HTR-8/SVneo (cell line): Measurements from ENCODE around the gene COL6A3.

Experiments used
- DNase-seq: peaks from one replicate; pipeline ENCODE4 v3.0.0; 2011; ENCODE audit warnings: low spot score, mixed read lengths; ENCODE audit not compliant: insufficient read length
- FAIRE-seq: peaks from 2 replicates; lab custom pipeline; 2011; peaks lifted over from hg19 to GRCh38; lab: Jason Lieb, UNC

Gene COL6A3

DNA sequence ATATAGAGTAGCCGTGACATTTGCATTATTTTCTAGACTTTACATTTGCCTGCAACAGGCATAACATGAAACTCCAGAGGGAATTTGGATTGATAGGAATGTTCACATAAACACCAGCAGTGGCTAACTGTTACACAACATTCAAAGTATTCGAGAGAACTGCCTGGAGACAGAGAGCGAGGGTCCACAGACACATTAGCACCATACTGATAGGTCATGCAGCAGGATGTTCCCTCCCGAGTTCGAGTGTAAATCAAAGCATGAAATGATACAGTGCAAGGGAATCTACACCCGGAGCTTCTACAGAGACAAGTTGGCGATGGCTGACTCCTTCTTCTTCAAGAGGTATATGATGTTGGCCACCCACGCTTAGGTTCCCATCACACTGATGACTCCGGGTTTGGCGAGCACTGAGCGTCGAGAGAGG lies 89.5 kb downstream of the COL6A3 start:
- DNase-seq (no peak), FAIRE-seq (no peak)

DNA sequence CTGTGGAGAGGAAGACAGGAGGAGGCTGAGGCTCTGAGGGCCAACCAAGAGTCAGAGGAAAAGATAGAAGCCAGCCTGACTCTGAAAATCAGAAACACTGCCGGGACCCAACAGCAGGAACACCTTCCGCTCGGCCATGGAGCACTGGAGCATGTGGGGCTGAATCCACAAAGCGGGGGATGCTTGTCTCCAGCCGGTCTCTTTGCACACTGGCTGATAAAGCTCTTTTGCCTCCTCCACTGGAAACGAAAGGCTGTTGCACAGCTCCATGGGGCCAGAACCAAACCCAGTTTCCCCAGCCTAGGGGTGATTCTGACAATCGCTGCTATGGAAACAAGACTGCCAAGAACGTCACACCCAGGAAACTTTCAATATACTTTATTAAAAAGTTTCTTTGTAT lies 90.3 kb downstream of the COL6A3 start:
- no peak for FAIRE-seq
- DNase-seq: no peak

DNA sequence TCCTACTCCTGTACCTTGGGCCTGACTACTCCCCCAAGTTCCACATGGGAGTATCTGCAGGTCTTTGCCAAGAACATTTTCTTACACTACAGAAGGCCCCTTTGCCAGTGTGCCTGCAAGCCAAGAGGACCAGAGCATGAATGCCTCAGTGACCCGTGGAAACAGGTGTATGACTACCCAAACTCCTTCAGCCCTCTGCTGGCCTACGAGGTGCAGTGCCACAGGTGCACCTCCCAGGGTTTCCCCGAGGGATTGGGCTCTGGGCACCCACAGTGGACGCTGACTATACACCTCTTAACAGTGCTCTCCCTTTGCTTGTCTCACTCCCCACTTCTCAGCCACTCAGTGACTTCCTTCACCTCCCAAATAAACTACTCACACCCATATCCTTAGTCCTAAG lies 91.4 kb downstream of the COL6A3 start:
- FAIRE-seq (no peak), DNase-seq (no peak)

DNA sequence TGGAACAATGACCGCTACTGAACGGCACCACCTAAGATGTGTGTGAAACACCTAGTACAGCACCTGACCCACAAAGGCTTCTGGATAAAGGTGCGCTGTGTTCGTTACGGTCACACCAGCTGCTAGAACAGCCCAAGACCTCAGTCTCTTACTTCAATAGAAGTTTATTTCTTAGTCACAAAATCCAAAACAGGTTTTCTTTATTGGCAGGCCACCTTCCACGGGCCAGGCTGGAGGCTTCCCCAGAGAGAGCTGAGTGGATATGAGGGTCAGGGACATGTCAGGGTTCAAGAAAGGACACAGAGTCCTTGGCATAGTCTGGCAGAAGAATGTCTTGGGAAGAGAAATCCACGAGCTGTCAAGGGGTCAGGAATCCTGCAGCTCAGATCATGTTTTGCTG lies 92.2 kb downstream of the COL6A3 start:
- no peak for DNase-seq
- FAIRE-seq: no peak

DNA sequence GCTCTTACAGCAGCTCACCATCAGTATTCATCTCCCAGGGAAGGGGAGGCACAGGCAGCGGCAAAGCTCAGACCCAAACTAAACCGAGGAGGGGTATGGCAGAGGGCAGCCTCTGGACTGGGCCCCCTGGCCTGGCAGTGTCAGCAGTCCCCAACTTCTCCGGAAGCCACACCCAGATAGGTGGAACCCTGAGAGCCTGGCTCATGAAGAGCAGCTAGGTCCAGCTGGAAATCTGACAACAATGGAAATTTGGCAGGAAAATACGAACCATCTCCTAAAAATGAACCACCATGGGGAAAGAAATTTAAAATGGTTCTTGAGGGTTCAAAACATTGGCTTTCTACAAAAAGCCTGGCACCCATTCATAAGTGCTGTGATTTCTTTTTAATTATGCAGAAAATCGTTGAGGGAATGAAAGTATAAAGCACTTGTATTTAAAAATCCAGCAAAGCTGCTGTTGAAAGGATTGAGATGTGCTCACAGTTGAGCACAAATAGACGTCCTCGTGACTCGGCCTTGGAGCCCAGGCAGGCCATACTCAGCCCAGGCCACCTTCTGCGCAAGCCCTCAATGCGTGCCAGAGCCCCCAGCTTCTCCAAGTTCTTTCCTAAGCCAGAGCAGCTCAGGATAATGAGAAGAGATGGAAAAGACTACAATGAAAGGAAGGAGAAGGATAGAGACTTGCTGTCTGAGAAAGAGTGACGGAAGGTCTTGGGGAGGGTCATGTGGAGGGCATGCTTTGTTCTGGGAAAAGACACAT lies 93.0 kb downstream of the COL6A3 start:
- no peak for DNase-seq
- no peak for FAIRE-seq

DNA sequence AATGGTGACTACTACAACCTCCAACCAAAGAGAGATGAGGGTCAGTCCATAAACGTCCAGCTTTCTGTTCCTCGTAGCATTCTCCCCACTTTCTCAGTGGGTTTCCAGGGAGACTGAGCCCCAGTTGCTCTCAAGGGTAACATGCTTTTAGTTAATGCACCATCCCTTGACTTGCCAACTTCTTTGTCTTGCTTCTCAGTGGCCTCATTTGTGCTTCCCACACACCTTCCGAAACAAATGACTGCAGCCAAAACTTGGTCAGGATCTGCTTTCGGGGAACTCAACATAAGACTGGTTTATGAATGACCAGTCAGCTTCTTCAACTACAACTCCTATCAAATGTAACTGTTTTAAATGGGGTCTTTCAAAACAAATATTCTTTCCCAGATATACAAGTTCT lies 94.1 kb downstream of the COL6A3 start:
- DNase-seq (no peak), FAIRE-seq (no peak)

DNA sequence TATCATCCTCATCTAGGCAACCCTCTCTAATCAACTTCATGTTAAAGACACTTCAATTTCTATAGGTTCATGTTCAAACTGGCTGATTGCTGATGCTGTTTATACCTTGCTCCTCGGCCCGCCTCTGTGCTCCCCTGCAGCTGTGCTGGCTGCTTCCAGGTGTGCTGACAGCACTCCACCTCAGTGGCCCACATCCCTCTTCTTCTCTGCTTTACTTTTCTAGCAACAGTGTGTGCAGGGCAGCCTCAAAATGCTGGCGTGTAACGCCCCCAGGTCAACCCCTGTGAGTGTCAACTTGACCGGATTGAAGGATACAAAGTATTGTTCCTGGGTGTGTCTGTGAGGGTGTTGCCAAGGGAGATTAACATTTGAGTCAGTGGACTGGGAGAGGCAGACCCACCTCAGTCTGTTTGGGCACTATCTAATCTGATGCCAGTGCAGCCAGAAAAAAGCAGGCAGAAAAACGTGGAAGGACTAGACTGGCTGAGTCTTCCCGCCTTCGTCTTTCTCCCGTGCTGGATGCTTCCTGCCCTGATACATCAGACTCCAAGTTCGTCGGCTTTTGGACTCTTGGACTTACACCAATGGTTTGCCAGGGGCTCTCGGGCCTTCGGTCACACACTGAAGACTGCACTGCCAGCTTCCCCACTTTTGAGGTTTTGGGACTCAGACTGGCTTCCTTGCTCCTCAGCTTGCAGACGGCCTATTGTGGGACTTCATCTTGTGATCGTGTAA lies 94.7 kb downstream of the COL6A3 start:
- FAIRE-seq: no peak

DNA sequence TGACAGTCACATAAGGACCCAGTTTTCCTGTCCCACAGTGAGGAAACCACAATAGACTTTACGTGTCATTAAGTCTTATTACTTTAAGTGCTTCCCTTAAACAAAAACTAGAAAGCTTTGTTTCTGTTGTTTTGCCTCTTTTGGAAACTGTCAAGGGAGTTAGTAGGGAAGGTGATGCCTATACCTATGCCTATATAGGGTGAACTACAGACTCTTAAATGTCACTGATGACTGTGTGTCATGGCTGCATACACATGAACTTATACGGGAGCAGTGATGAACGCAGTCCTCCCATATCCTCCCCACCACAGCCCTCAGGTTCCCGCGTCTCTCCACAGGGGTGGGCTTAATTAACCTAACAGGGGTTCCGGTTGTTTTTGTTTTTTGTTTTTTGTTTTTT lies 97.6 kb downstream of the COL6A3 start:
- no peak for FAIRE-seq

More for the DNA sequence above, 94.7 kb downstream of the COL6A3 start:
- no peak for DNase-seq

DNA sequence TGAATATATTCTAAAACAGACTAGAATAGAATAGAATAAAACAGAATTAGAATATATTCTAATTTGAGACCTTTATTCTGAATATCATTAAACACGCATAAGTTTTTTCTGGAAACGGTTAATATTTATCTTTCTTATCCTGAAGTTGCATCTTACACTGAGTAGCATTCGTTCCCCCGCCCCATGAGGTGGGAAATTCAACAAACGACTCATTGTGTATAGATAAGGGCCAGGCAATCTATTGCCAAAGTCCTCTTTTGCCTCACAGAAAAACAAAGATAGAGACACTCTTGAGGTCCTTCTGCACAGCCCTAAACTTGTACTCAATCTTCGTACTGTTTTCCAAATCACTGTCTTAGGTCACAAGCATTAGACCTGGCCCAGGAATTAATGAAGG lies 98.1 kb downstream of the COL6A3 start:
- DNase-seq (no peak), FAIRE-seq (no peak)

More for the DNA sequence above, 97.6 kb downstream of the COL6A3 start:
- no peak for DNase-seq

DNA sequence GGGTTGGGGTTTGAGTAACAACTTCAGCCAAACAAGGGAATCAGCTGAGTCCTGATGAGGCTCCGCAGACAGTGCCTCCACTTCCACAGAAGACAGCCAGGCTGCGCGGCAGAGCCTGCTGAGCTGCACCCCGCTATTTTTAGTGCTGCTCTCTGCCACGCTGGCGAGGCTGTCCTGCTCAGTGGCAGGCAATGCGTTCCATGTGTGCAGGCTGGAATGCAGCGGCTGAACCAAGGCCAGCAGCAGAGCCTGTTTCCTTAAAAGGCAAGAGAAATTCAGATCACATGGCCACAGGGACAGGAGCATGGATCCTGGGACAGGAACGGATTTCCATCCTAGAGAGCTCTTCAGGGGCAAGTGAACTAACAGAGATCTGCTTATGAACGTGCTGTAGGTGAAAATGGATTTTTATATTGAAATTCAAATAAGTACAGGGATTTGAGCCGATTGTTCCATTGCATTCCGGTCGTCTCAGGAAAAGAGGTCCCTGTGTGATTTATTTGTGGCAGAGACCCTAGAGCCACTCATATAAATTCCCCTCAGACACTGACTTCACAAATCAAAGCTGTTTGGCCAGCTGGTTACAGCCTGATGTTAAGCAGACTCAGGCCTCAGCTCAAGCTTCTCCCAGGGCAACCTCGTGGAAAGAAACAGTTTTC lies 98.7 kb downstream of the COL6A3 start:
- DNase-seq (no peak), FAIRE-seq (no peak)

DNA sequence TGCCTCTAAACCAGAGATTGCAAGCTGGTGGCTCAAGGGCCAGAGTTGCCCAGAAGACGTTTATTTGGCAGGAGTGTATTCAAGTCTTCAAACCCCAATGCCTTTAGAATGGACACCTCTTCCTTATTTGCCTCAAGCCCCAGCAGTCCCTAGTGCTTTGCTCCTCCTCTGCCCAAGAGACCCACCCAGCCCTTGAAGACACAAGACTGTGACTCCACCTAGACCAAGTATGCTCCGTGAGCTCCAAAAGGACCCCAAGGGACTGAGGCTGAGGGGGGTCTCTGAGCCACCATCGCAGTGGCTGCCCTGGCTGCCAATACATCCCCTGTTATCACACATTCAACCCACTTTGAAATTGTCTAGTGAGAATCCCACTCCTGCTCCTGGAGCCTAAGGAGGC lies 99.3 kb downstream of the COL6A3 start:
- DNase-seq (no peak), FAIRE-seq (no peak)

DNA sequence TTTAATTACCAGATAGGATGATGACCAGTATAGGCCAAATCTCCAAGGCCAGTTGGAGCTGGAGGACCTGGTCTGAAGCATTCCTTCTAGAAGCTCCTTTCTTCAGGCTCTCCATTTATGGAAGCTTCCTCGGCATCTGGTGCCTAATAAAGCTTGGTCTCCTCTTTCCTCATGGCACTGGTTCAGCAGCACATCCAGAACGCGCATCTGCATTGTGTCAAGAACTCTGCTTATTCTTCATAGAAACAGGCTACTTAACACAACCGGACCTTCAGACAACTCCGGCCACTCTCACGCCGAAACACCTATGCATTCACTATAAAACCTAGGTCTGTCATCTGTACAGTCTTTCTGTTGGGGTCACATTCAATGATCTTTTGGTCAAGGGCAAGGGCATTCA lies 99.8 kb downstream of the COL6A3 start:
- DNase-seq (no peak), FAIRE-seq (no peak)

DNA sequence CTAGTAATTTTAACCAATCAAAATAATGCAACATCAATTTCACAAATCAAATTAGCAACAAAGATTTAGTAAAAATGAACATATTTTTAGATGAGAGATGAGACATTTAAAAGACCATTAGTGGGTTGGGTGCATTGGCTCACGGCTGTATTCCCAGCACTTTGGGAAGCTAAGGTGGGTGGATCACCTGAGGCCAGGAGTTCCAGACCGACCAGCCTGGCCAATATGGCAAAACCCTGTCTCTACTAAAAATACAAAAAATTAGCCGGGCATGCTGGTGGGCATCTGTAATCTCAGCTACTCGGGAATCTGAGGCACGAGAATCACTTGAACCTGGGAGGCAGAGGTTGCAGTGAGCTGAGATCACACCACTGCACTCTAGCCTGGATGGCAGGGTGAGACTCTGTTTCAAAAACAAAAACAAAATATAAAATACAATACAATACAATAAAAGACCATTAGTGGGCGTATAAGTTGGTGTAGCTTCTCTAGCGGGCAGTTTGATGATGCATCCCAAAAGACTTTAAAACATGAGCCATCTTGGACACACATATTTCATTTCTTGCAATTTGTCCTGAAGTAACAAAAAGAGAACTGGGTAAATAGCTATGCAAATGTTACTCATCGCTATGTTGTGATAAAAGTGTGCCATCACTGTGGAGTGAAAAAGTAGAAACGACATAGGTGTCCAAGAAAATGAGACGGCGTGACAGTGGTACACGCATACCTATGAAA lies 101.8 kb downstream of the COL6A3 start:
- peak; percentile 27 for DNase-seq

DNA sequence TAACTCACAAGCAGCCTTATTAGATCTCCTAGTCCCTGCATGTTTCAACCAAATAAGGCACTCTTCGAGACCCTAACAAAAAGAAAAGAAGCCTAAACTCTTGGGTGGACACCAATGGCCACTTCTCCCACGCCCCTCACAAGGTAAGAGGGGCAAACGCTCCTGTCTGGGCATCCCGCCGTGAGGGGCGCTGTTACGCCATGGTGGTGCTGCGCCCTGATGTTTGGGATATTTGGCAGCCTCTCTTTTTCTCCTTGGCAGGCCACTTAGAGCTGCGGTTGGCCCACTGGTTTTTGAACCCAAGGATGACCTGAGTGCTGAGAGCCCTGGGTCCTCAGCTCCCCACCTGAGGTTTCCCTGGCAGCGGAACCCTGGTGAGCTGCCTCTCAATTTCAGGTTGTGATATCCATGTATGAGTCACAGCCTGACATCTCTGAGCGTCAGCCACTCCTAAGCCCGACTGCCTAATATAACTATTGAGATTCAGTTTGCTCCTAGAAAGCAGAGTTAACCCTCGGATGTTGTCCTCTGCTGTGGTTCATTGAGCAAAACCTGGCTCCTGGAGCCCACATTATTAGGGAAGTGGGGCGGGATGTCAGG lies 103.3 kb downstream of the COL6A3 start:
- no peak for FAIRE-seq

More for the DNA sequence above, 101.8 kb downstream of the COL6A3 start:
- FAIRE-seq: no peak

DNA sequence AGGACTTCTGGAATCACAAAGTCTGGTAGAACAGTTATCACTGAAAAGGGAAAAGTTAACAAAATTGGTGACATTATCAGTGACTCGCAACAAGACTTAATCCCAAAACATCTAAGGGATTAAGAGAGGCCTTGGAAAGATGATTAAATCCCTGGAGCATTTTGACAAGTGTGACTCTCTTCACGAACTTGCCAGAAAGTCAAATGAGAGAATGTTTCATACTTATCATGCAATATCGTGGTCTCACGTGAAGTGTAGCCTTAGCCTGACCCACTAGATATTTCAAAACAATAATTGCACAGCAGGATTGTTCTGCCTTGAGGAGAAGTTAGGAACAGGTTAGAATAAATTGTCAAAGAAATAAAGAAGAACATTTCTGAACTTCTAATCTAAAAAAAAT lies 104.5 kb downstream of the COL6A3 start:
- no peak for FAIRE-seq
- no peak for DNase-seq

More for the DNA sequence above, 103.3 kb downstream of the COL6A3 start:
- DNase-seq: no peak

DNA sequence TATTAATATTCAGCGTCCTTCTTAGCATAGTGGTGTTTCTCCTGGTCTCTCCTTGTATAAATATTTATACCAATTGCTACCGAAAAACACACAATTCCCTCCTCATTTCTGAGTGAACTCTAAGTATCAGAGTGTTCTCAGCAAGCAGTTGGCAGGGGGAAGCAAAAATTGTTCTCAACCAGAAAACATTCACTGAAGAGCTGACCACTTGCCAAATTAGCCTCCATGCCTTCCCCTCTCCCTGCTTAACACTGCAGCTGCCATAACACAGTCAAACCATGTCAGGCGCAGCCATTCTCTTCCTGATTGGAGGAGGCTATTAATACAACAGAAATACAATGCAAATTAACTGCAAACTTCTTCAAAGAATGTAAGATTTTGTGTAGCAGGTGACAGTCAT lies 105.0 kb downstream of the COL6A3 start:
- FAIRE-seq: no peak

DNA sequence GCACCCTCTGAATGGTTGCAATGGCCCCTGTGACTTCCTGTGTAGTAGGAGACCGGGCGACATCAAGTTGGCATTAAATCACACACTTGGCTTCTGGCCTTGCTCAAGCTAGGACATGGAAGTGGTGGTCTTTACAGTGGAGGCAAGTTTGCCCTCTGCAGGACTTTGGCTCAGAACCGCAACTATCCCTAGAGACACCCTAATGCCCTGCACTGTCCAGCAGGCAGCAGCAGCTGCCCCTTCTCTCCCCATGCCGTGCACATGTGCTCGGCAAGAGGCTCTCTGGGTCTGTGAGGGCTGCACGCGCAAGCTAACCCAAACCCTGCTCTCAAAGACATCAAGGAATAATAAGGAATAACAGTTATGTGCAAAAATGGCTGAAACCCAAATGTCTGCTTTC lies 106.5 kb downstream of the COL6A3 start:
- FAIRE-seq (peak; percentile 38), DNase-seq (no peak)

More for the DNA sequence above, 105.0 kb downstream of the COL6A3 start:
- no peak for DNase-seq

DNA sequence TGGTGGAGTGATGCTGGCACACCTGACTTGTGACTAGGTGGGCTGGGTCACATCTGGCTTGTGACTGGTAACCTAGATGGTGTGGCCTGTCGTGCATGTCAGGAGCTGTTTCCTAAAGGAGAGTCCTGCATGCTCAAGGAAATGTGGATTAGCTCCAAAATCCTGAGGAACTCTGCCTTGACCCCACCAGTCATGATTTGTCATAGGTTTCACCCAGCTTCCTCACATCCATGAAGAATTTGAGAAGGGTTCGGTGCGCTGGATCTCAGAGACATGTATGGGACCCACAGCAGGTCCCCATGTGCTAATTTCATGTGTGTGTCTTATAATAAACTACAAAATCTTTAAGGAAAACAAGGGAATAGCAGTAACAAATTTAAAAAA lies 107.2 kb downstream of the COL6A3 start:
- DNase-seq: no peak
- FAIRE-seq: no peak

DNA sequence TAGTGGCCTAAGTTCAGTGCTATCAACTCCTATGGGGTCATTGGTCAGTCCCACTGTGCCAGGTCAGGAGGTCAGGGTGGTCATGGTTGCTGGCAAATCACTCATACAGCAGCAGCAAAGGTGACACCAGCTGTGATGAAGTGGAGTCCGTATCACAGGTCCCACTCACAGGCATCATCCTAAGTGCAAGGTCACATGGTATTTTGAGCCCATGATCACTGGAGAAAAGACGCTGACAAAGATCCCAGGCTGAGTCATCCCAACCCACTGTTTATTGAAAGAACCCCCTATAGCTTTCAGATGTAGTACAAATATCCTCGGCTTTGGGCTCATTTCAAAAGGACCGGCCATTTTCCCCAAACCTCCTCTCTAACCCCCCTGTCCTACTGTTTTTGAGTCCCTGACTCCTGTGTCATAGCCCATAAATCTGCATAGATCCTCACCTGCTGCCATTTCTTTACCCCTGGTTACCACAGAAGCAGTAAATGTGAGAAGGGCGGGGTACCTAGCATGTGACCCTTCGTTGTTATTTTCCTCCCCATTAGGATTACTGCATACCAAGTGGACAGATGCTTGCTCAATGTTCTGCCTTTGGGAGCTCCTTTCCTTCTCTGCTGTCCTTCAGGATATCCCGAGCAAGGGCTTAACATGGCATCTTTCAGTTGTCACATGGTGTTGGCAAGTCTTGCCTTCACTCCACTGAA lies 107.7 kb downstream of the COL6A3 start:
- peak; percentile 31 for FAIRE-seq
- DNase-seq: no peak
